ENCODE data around the gene BCL2L13. TPM values are rescaled to one million over a fixed set of nuclear protein-coding genes. Genes with fewer than 3 reads are reported as not detected.

Gene BCL2L13
- total RNA-seq, 1 experiment from 2014 or later: 38.1 TPM

DNA sequence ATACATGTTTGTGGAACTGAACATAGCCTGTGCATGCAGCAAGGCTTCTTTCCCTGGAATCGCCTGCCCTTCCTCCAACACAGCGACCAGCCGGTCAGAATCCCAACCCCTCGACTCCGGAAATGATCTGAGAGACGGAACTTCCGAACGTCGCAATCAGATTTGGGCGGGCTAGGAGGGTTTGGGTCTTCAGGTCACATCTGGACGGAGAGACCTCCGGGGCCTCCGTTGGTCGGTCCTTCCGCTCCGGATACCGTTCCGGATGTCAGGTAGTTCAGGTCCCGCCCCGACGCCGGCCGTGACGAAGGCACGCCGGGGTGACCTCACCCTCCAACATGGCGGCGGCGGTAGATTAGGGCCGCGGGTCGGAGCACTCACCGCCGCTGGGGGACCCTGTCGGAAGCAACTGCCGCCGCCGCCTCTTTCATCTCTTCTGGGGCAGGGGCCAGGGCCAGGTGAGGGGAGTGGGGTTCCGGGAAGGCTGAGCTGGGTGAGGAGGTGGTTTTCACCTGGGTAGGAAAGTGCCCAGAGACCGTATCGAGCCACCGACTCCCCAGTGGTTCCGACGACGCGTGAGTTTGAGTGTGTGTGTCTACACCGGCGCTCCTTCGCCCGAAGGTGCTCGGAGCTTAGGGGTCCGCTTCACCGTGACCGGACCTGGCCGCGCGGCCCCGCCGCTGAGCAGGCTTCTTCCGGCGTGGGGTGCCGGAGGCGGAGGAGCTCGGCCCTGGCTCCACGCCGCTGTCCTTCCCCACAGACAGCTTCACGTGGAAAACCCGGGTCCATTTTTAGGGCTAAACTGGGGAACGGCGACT is at the start of gene BCL2L13 (continued):
- TF ChIP-seq, protein P1, sequence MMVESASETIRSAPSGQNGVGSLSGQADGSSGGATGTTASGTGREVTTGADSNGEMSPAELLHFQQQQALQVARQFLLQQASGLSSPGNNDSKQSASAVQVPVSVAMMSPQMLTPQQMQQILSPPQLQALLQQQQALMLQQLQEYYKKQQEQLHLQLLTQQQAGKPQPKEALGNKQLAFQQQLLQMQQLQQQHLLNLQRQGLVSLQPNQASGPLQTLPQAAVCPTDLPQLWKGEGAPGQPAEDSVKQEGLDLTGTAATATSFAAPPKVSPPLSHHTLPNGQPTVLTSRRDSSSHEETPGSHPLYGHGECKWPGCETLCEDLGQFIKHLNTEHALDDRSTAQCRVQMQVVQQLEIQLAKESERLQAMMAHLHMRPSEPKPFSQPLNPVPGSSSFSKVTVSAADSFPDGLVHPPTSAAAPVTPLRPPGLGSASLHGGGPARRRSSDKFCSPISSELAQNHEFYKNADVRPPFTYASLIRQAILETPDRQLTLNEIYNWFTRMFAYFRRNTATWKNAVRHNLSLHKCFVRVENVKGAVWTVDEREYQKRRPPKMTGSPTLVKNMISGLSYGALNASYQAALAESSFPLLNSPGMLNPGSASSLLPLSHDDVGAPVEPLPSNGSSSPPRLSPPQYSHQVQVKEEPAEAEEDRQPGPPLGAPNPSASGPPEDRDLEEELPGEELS (CRISPR knock-in tag; IDR thresholded peaks at IDR 0.05): peak; percentile 30; the same call in 1 of the 2 replicates
- TF ChIP-seq, protein P2, sequence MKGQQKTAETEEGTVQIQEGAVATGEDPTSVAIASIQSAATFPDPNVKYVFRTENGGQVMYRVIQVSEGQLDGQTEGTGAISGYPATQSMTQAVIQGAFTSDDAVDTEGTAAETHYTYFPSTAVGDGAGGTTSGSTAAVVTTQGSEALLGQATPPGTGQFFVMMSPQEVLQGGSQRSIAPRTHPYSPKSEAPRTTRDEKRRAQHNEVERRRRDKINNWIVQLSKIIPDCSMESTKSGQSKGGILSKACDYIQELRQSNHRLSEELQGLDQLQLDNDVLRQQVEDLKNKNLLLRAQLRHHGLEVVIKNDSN (CRISPR knock-in tag; IDR thresholded peaks at IDR 0.05): peak; percentile 65
- TF ChIP-seq FOXP1 (CRISPR knock-in tag; IDR thresholded peaks at IDR 0.05; ENCODE audit: borderline replicate concordance) (peak; percentile 76), EMX1 (CRISPR knock-in tag; IDR thresholded peaks at IDR 0.05) (no peak), ZNF317 (CRISPR knock-in tag; IDR thresholded peaks at IDR 0.05; ENCODE audit: borderline replicate concordance, low read depth) (0 out of 2 replicates have a peak, but pooled peaks have one; percentile 22), TEAD4 (CRISPR knock-in tag; IDR thresholded peaks at IDR 0.05) (no peak)
- TF ChIP-seq, protein P3, sequence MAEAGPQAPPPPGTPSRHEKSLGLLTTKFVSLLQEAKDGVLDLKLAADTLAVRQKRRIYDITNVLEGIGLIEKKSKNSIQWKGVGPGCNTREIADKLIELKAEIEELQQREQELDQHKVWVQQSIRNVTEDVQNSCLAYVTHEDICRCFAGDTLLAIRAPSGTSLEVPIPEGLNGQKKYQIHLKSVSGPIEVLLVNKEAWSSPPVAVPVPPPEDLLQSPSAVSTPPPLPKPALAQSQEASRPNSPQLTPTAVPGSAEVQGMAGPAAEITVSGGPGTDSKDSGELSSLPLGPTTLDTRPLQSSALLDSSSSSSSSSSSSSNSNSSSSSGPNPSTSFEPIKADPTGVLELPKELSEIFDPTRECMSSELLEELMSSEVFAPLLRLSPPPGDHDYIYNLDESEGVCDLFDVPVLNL (CRISPR knock-in tag; IDR thresholded peaks at IDR 0.05; ENCODE audit: borderline replicate concordance, low read depth): 0 out of 2 replicates have a peak, but pooled peaks have one; percentile 50
- TF ChIP-seq, protein P4, sequence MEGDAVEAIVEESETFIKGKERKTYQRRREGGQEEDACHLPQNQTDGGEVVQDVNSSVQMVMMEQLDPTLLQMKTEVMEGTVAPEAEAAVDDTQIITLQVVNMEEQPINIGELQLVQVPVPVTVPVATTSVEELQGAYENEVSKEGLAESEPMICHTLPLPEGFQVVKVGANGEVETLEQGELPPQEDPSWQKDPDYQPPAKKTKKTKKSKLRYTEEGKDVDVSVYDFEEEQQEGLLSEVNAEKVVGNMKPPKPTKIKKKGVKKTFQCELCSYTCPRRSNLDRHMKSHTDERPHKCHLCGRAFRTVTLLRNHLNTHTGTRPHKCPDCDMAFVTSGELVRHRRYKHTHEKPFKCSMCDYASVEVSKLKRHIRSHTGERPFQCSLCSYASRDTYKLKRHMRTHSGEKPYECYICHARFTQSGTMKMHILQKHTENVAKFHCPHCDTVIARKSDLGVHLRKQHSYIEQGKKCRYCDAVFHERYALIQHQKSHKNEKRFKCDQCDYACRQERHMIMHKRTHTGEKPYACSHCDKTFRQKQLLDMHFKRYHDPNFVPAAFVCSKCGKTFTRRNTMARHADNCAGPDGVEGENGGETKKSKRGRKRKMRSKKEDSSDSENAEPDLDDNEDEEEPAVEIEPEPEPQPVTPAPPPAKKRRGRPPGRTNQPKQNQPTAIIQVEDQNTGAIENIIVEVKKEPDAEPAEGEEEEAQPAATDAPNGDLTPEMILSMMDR (IDR thresholded peaks at IDR 0.05): no peak

DNA sequence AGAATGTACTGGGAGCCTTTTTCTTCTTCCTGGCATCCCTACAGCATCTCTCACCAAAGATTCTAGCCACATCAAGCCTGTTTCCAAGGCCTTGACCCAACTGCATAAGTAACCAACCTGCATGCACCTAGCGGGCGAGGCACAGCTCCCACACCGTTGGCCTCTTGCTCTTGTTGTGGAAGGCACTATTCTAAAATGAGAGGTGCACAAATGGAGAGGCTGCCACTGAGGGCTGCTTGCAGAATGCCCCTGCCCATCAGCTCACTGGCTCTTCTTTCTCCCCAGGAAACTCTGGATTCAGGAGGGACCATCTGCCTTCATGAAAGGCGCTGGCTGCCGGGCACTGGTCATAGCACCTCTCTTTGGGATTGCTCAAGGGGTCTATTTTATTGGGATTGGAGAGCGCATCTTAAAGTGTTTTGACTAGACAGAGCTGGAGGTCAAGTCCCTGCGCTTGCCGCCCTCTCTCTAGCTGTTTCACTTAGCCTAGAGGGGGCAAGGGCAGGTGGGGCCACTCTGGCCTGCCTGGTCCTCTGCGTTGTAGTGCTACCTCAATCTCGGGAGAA is 48.7 kb upstream of the BCL2L13 start:
- H3K27ac Mint-ChIP-seq: peak overlapping the region; percentile 26
- DNase-seq (ENCODE audit: low spot score) (no peak), ATAC-seq (no peak)
- H3K27me3 Mint-ChIP-seq (ENCODE audit: low read depth): no peaks in the 10 kb centered on the region
- H3K4me1 Mint-ChIP-seq: no peaks in the 10 kb centered on the region
- H3K36me3 Mint-ChIP-seq: peaks cover 34% of the 10 kb centered on the region
- CTCF ChIA-PET: interaction anchor here (1.3 kb wide), 1 partner anchor 31 kb away, joined by 4 read pairs; no protein-coding TSS in a partner anchor
- POLR2A ChIA-PET: interaction anchor here (1.0 kb wide), 1 partner anchor 9 kb away, joined by 3 read pairs; no protein-coding TSS in a partner anchor
- no peaks in the 10 kb centered on the region for H3K9me3 Mint-ChIP-seq
- H3K4me3 Mint-ChIP-seq: no peak overlapping the region
- TF ChIP-seq MXD4 (CRISPR knock-in tag; IDR thresholded peaks at IDR 0.05; ENCODE audit: borderline replicate concordance): no peak
- no peak for TF ChIP-seq CREM (CRISPR knock-in tag; IDR thresholded peaks at IDR 0.05)
- TF ChIP-seq, protein P5, sequence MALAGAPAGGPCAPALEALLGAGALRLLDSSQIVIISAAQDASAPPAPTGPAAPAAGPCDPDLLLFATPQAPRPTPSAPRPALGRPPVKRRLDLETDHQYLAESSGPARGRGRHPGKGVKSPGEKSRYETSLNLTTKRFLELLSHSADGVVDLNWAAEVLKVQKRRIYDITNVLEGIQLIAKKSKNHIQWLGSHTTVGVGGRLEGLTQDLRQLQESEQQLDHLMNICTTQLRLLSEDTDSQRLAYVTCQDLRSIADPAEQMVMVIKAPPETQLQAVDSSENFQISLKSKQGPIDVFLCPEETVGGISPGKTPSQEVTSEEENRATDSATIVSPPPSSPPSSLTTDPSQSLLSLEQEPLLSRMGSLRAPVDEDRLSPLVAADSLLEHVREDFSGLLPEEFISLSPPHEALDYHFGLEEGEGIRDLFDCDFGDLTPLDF (CRISPR knock-in tag; IDR thresholded peaks at IDR 0.05): no peak
- TF ChIP-seq NFYB (CRISPR knock-in tag; conservative IDR thresholded peaks at IDR 0.05; ENCODE audit: low read depth): no peak
- TF ChIP-seq, protein P6, sequence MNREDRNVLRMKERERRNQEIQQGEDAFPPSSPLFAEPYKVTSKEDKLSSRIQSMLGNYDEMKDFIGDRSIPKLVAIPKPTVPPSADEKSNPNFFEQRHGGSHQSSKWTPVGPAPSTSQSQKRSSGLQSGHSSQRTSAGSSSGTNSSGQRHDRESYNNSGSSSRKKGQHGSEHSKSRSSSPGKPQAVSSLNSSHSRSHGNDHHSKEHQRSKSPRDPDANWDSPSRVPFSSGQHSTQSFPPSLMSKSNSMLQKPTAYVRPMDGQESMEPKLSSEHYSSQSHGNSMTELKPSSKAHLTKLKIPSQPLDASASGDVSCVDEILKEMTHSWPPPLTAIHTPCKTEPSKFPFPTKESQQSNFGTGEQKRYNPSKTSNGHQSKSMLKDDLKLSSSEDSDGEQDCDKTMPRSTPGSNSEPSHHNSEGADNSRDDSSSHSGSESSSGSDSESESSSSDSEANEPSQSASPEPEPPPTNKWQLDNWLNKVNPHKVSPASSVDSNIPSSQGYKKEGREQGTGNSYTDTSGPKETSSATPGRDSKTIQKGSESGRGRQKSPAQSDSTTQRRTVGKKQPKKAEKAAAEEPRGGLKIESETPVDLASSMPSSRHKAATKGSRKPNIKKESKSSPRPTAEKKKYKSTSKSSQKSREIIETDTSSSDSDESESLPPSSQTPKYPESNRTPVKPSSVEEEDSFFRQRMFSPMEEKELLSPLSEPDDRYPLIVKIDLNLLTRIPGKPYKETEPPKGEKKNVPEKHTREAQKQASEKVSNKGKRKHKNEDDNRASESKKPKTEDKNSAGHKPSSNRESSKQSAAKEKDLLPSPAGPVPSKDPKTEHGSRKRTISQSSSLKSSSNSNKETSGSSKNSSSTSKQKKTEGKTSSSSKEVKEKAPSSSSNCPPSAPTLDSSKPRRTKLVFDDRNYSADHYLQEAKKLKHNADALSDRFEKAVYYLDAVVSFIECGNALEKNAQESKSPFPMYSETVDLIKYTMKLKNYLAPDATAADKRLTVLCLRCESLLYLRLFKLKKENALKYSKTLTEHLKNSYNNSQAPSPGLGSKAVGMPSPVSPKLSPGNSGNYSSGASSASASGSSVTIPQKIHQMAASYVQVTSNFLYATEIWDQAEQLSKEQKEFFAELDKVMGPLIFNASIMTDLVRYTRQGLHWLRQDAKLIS (CRISPR knock-in tag; IDR thresholded peaks at IDR 0.05; ENCODE audit: borderline replicate concordance): no peak
- TF ChIP-seq, protein P7, sequence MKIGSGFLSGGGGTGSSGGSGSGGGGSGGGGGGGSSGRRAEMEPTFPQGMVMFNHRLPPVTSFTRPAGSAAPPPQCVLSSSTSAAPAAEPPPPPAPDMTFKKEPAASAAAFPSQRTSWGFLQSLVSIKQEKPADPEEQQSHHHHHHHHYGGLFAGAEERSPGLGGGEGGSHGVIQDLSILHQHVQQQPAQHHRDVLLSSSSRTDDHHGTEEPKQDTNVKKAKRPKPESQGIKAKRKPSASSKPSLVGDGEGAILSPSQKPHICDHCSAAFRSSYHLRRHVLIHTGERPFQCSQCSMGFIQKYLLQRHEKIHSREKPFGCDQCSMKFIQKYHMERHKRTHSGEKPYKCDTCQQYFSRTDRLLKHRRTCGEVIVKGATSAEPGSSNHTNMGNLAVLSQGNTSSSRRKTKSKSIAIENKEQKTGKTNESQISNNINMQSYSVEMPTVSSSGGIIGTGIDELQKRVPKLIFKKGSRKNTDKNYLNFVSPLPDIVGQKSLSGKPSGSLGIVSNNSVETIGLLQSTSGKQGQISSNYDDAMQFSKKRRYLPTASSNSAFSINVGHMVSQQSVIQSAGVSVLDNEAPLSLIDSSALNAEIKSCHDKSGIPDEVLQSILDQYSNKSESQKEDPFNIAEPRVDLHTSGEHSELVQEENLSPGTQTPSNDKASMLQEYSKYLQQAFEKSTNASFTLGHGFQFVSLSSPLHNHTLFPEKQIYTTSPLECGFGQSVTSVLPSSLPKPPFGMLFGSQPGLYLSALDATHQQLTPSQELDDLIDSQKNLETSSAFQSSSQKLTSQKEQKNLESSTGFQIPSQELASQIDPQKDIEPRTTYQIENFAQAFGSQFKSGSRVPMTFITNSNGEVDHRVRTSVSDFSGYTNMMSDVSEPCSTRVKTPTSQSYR (CRISPR knock-in tag; IDR thresholded peaks at IDR 0.05): no peak
- no peak for TF ChIP-seq SOX15 (CRISPR knock-in tag; IDR thresholded peaks at IDR 0.05)
- TF ChIP-seq, protein P8, sequence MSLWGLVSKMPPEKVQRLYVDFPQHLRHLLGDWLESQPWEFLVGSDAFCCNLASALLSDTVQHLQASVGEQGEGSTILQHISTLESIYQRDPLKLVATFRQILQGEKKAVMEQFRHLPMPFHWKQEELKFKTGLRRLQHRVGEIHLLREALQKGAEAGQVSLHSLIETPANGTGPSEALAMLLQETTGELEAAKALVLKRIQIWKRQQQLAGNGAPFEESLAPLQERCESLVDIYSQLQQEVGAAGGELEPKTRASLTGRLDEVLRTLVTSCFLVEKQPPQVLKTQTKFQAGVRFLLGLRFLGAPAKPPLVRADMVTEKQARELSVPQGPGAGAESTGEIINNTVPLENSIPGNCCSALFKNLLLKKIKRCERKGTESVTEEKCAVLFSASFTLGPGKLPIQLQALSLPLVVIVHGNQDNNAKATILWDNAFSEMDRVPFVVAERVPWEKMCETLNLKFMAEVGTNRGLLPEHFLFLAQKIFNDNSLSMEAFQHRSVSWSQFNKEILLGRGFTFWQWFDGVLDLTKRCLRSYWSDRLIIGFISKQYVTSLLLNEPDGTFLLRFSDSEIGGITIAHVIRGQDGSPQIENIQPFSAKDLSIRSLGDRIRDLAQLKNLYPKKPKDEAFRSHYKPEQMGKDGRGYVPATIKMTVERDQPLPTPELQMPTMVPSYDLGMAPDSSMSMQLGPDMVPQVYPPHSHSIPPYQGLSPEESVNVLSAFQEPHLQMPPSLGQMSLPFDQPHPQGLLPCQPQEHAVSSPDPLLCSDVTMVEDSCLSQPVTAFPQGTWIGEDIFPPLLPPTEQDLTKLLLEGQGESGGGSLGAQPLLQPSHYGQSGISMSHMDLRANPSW (CRISPR knock-in tag; conservative IDR thresholded peaks at IDR 0.05; ENCODE audit: low read depth): no peak
